ENCODE measurements around the gene SHANK2. TPM values are rescaled to one million over a fixed set of nuclear protein-coding genes. Genes with fewer than 3 reads are reported as not detected.

SHANK2 gene
- total RNA-seq, 1 donor from 2014 or later: 0.53 TPM

GRCh38 chr11:71212871-71213559 is 39.4 kb downstream of the SHANK2 start:
- H3K27ac ChIP-seq: no peak overlapping the region
- intact Hi-C loops (cut with DNase I): no loop called here
- no peak for TF ChIP-seq CTCF (IDR thresholded peaks at IDR 0.05)
- H3K27me3 ChIP-seq: no peaks in the 10 kb centered on the region
- no peaks in the 10 kb centered on the region for H3K9me3 ChIP-seq
- H3K4me3 ChIP-seq: no peak overlapping the region
- H3K4me1 ChIP-seq: no peaks in the 10 kb centered on the region
- H3K36me3 ChIP-seq: no peaks in the 10 kb centered on the region
- DNase-seq (ENCODE audit: low spot score in 2 of 2): no peak

- DNase-seq (ENCODE audit: low spot score in 2 of 2): no peak
- Histone ChIP-seq H3K9me3 (no peaks in the 10 kb centered on the region), H3K27ac (no peak overlapping the region), H3K36me3 (no peaks in the 10 kb centered on the region), H3K4me3 (no peak overlapping the region), H3K4me1 (no peaks in the 10 kb centered on the region), H3K27me3 (no peaks in the 10 kb centered on the region)
- intact Hi-C loops (cut with DNase I): no loop called here
- TF ChIP-seq CTCF (IDR thresholded peaks at IDR 0.05): no peak
Measured at GRCh38 chr11:71211631-71212030, 40.7 kb downstream of the SHANK2 start.

GRCh38 chr11:71210861-71211260 is 41.5 kb downstream of the SHANK2 start:
- Histone ChIP-seq H3K9me3 (no peaks in the 10 kb centered on the region), H3K4me1 (no peaks in the 10 kb centered on the region), H3K27me3 (no peaks in the 10 kb centered on the region), H3K36me3 (no peaks in the 10 kb centered on the region), H3K4me3 (no peak overlapping the region), H3K27ac (no peak overlapping the region)
- no peak for TF ChIP-seq CTCF (IDR thresholded peaks at IDR 0.05)
- intact Hi-C loops (cut with DNase I): no loop called here
- DNase-seq (ENCODE audit: low spot score in 2 of 2): no peak

- no peak for TF ChIP-seq CTCF (IDR thresholded peaks at IDR 0.05)
- no peaks in the 10 kb centered on the region for H3K9me3 ChIP-seq
- no peaks in the 10 kb centered on the region for H3K4me1 ChIP-seq
- H3K36me3 ChIP-seq: no peaks in the 10 kb centered on the region
- intact Hi-C loops (cut with DNase I): no loop called here
- DNase-seq (ENCODE audit: low spot score in 2 of 2): no peak
- no peak overlapping the region for H3K27ac ChIP-seq
- no peaks in the 10 kb centered on the region for H3K27me3 ChIP-seq
- H3K4me3 ChIP-seq: no peak overlapping the region
Measured at GRCh38 chr11:71209656-71210055, 42.7 kb downstream of the SHANK2 start.

GRCh38 chr11:71209181-71209580 is 43.2 kb downstream of the SHANK2 start:
- TF ChIP-seq CTCF (IDR thresholded peaks at IDR 0.05): no peak
- no peaks in the 10 kb centered on the region for H3K36me3 ChIP-seq
- no peaks in the 10 kb centered on the region for H3K27me3 ChIP-seq
- H3K27ac ChIP-seq: no peak overlapping the region
- H3K4me1 ChIP-seq: no peaks in the 10 kb centered on the region
- no peak overlapping the region for H3K4me3 ChIP-seq
- no peaks in the 10 kb centered on the region for H3K9me3 ChIP-seq
- no peak for DNase-seq (ENCODE audit: low spot score in 2 of 2)
- intact Hi-C loops (cut with DNase I): no loop called here
